GM12891 (cell line): ENCODE results near the gene ARF4.

Experiments
- POLR2A ChIP-seq: IDR thresholded peaks from 2 replicates; pipeline ENCODE4 v1.6.1; 2011; ENCODE audit warnings: low read depth, low read length, control low read depth
- TAF1 ChIP-seq: IDR thresholded peaks from 2 replicates; pipeline ENCODE4 v1.6.1; 2011; ENCODE audit warnings: low read depth, low read length, control low read depth

DNA sequence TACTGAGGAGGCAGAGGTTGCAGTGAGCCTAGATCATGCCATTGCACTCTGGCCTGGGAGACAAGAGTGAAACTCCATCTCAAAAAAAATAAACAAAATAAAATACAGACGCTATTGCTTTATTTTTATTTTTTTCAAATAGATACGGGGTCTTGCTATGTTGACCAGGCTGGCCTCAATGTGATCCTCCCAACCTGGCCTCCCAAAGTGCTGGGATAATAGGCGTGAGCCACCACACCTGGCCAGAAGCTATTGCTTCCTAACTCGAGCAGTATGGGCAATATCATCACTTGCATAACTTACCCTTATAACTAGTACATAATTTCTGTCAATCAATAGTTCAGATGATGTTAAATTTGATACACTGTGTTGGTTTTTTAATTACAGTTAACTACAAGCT, 3.0 kb downstream of the ARF4 start:
- TF ChIP-seq TAF1 (no peak), POLR2A (no peak)
